Measurements from ENCODE around the gene PPM1L.

PPM1L gene

DNA sequence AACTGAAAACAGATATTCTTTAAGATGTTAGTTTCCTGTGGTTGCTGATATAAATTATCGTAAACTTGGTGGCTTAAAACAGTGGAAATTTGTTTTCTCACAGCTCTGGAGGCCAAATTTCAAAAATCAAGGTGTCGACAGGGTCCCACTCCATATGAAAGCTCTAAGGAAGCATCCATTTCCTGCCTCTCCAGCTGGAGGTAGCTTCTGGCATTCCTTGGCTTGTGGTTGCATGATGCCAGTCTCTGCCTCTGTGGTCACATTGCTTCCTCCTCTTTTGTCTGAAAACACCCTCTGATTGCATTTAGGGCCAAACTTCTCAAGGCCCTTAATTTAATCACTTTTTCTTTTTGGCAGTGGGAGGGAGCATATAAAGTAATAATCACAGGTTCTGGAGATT lies 96.8 kb downstream of the PPM1L start:
- Histone ChIP-seq H3K9me3 (ENCODE audit: control insufficient read depth, insufficient read depth, low read depth, low read length) (peaks cover 5% of the 10 kb centered on the region; the same call in 1 of the 2 replicates), H3K27ac (ENCODE audit: low read depth, low read length) (no peak overlapping the region), H3K4me1 (ENCODE audit: control insufficient read depth, insufficient read depth, low read length) (no peaks in the 10 kb centered on the region; the same call in 1 of the 2 replicates), H3K4me3 (ENCODE audit: low read depth, low read length) (no peak overlapping the region), H3K36me3 (ENCODE audit: control insufficient read depth, insufficient read depth, low read length) (no peaks in the 10 kb centered on the region), H3K27me3 (ENCODE audit: control insufficient read depth, insufficient read depth, low read length) (no peaks in the 10 kb centered on the region), H3K9ac (ENCODE audit: low read length) (no peak overlapping the region)

DNA sequence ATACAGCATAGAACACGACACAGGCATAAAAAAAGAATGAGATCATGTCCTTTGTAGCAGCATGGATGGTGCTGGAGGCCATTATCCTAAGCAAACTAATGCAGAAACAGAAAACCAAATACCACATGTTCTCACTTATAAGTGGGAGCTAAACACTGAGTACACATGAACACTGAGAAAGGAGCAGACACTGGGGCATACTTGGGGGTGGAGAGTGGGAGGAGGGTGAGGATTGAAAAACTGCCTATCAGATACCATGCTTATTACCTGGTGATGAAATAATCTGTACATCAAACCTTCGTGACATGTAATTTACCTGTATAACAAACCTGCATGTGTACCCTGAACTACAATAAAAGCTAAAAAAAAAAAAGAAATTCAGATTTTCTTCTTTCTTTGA lies 100.4 kb downstream of the PPM1L start:
- H3K36me3 ChIP-seq (ENCODE audit: control insufficient read depth, insufficient read depth, low read length), result no peaks in the 10 kb centered on the region
- H3K9me3 ChIP-seq (ENCODE audit: control insufficient read depth, insufficient read depth, low read depth, low read length), result peaks cover 5% of the 10 kb centered on the region; the same call in 1 of the 2 replicates
- no peak overlapping the region for H3K27ac ChIP-seq (ENCODE audit: low read depth, low read length)
- H3K4me3 ChIP-seq (ENCODE audit: low read depth, low read length), result no peak overlapping the region
- H3K9ac ChIP-seq (ENCODE audit: low read length), result no peak overlapping the region
- no peaks in the 10 kb centered on the region for H3K27me3 ChIP-seq (ENCODE audit: control insufficient read depth, insufficient read depth, low read length)
- no peaks in the 10 kb centered on the region; the same call in 1 of the 2 replicates for H3K4me1 ChIP-seq (ENCODE audit: control insufficient read depth, insufficient read depth, low read length)

DNA sequence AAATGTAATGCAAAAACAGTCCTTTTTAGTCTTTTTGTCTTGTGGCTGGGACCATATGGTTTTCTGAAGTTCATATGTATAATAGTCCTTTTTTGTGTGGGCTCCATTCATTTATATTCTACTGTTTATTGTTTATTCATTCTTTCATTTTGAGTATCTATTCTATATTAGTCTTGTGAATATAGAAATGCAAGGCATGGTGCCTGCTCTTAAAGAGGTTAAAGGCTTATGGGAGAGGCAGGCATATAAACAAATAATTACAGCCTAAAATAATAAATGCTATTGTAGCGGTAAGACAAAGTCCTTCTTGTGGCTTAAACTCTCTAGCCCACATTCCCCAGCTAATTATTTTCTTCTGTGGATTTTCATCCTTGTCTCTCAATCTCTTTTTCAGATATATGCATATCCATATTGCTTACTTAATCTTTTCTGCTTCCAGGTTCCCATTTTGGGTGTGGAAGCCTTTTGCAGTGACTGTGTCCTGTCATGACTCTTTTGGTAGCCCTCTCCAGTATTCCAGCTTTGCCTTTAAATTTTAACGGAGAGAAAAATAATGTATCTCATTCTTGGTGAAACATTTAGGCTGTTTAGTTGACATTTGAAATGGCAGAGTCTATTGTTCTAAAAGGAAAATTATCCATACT lies 101.6 kb downstream of the PPM1L start:
- Histone ChIP-seq H3K36me3 (ENCODE audit: control insufficient read depth, insufficient read depth, low read length) (no peaks in the 10 kb centered on the region), H3K9ac (ENCODE audit: low read length) (no peak overlapping the region), H3K27me3 (ENCODE audit: control insufficient read depth, insufficient read depth, low read length) (no peaks in the 10 kb centered on the region), H3K4me1 (ENCODE audit: control insufficient read depth, insufficient read depth, low read length) (no peaks in the 10 kb centered on the region; the same call in 1 of the 2 replicates), H3K4me3 (ENCODE audit: low read depth, low read length) (no peak overlapping the region), H3K27ac (ENCODE audit: low read depth, low read length) (no peak overlapping the region), H3K9me3 (ENCODE audit: control insufficient read depth, insufficient read depth, low read depth, low read length) (peaks cover 3% of the 10 kb centered on the region; the same call in 1 of the 2 replicates)

DNA sequence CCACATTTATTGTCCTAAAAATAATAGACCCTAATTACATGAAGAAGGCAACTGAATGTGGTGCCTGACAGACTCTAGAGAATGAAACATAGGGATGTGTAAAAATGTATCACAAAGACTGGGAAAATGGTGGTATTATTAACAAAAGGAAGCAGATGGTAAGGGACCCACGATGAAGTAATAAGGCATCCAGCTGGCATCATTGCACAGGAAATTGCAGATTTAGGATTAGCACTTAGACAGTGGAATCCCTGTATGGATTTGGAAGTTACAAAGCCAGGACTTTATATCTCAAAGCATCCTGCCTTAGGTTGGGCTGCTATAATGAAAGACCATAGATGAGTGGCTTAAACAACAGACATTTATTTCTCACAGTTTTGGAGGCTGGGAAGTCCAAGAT lies 104.3 kb downstream of the PPM1L start:
- no peak overlapping the region for H3K9ac ChIP-seq (ENCODE audit: low read length)
- no peak overlapping the region for H3K27ac ChIP-seq (ENCODE audit: low read depth, low read length)
- no peak overlapping the region for H3K4me3 ChIP-seq (ENCODE audit: low read depth, low read length)
- no peaks in the 10 kb centered on the region for H3K27me3 ChIP-seq (ENCODE audit: control insufficient read depth, insufficient read depth, low read length)
- no peaks in the 10 kb centered on the region for H3K9me3 ChIP-seq (ENCODE audit: control insufficient read depth, insufficient read depth, low read depth, low read length)
- no peaks in the 10 kb centered on the region for H3K36me3 ChIP-seq (ENCODE audit: control insufficient read depth, insufficient read depth, low read length)
- no peaks in the 10 kb centered on the region for H3K4me1 ChIP-seq (ENCODE audit: control insufficient read depth, insufficient read depth, low read length)

DNA sequence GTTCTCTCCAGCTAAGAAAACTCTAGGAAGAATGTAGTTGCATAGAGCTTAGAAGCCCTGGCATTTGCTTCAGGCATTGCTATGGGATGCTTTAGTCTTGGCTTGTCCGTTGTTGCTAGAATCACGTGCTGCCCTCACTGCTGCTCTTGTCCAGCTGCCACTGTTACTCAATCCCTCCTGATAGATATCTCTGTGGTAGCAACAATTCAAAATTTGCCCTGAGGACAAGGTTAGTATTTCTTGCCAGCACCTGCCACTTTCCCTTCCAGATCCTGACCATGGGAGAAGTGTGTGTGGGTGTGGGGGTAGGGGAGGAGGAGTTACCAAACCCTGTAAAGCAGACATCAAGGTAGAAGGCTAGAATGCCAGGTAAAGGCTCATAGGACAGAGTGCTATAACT lies 113.8 kb downstream of the PPM1L start:
- H3K4me1 ChIP-seq (ENCODE audit: control insufficient read depth, insufficient read depth, low read length), result peaks cover 2% of the 10 kb centered on the region; the same call in 1 of the 2 replicates
- no peak overlapping the region for H3K9ac ChIP-seq (ENCODE audit: low read length)
- no peaks in the 10 kb centered on the region for H3K36me3 ChIP-seq (ENCODE audit: control insufficient read depth, insufficient read depth, low read length)
- no peak overlapping the region for H3K4me3 ChIP-seq (ENCODE audit: low read depth, low read length)
- no peaks in the 10 kb centered on the region for H3K9me3 ChIP-seq (ENCODE audit: control insufficient read depth, insufficient read depth, low read depth, low read length)
- H3K27ac ChIP-seq (ENCODE audit: low read depth, low read length), result no peak overlapping the region
- H3K27me3 ChIP-seq (ENCODE audit: control insufficient read depth, insufficient read depth, low read length), result no peaks in the 10 kb centered on the region

DNA sequence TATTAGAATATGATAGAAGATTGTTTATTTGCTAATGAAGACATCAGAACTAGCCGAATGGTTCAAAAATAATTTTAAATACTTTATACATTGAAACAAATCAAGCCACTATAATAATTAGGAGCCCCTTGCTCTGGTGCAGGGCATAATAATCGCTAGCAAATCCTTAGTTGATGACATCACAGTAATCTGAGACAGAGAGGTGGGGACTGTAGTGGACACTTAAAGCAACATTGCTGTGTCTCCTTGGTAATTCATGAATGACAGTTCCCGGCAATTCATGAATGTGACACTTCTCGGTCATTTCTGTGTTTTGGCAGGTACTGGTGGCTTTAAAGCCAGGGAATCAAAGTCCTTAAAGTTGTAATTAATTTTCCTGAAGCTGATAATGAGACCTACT lies 114.3 kb downstream of the PPM1L start:
- H3K36me3 ChIP-seq (ENCODE audit: control insufficient read depth, insufficient read depth, low read length), result no peaks in the 10 kb centered on the region
- H3K9ac ChIP-seq (ENCODE audit: low read length), result no peak overlapping the region
- no peaks in the 10 kb centered on the region for H3K9me3 ChIP-seq (ENCODE audit: control insufficient read depth, insufficient read depth, low read depth, low read length)
- H3K27me3 ChIP-seq (ENCODE audit: control insufficient read depth, insufficient read depth, low read length), result no peaks in the 10 kb centered on the region
- peaks cover 2% of the 10 kb centered on the region; the same call in 1 of the 2 replicates for H3K4me1 ChIP-seq (ENCODE audit: control insufficient read depth, insufficient read depth, low read length)
- H3K27ac ChIP-seq (ENCODE audit: low read depth, low read length), result no peak overlapping the region
- no peak overlapping the region for H3K4me3 ChIP-seq (ENCODE audit: low read depth, low read length)

DNA sequence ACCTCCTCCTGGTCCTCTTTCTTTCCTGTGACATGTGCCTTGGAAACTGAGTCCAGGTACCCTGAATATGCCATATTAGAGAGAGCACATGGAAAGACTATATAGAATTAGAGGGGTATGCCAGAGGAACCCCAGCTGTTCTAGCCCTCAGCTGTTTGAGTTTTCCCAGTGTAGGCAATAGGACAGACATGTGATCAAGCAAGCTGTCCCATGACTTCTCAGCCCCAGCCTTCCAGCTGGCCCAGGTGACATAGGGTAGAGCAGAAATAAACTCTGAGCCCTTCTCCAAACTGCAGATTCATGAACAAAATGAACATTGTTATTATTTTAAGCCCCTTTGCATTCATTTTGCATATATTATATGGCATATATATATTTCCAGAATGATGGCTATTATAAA lies 118.7 kb downstream of the PPM1L start:
- Histone ChIP-seq H3K4me3 (ENCODE audit: low read depth, low read length) (no peak overlapping the region), H3K4me1 (ENCODE audit: control insufficient read depth, insufficient read depth, low read length) (peaks cover 2% of the 10 kb centered on the region; the same call in 1 of the 2 replicates), H3K27me3 (ENCODE audit: control insufficient read depth, insufficient read depth, low read length) (no peaks in the 10 kb centered on the region), H3K36me3 (ENCODE audit: control insufficient read depth, insufficient read depth, low read length) (no peaks in the 10 kb centered on the region), H3K9ac (ENCODE audit: low read length) (no peak overlapping the region), H3K9me3 (ENCODE audit: control insufficient read depth, insufficient read depth, low read depth, low read length) (peaks cover 3% of the 10 kb centered on the region; the same call in 1 of the 2 replicates), H3K27ac (ENCODE audit: low read depth, low read length) (no peak overlapping the region)

DNA sequence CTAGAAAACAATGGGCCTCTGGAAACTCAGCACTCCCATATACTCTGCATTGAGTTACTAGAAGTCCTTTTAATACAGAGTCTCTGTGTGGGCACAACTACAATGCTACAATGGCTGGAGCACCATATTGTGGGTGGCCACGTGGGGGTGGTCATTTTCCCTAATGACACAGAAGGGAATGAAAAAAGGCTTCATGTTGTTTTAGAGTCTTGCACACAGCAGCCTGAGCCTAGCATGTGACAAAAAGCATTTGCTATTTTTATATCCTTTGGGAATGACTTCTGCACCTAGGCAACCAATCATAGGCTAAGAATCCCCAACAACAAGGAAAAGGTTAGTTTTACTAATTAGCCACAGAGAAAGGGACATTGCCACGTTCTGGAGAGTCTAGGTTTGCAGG lies 120.6 kb downstream of the PPM1L start:
- H3K9ac ChIP-seq (ENCODE audit: low read length), result no peak overlapping the region
- peaks cover 3% of the 10 kb centered on the region; the same call in 1 of the 2 replicates for H3K9me3 ChIP-seq (ENCODE audit: control insufficient read depth, insufficient read depth, low read depth, low read length)
- H3K36me3 ChIP-seq (ENCODE audit: control insufficient read depth, insufficient read depth, low read length), result no peaks in the 10 kb centered on the region
- no peak overlapping the region for H3K27ac ChIP-seq (ENCODE audit: low read depth, low read length)
- no peaks in the 10 kb centered on the region for H3K27me3 ChIP-seq (ENCODE audit: control insufficient read depth, insufficient read depth, low read length)
- no peak overlapping the region for H3K4me3 ChIP-seq (ENCODE audit: low read depth, low read length)
- no peaks in the 10 kb centered on the region for H3K4me1 ChIP-seq (ENCODE audit: control insufficient read depth, insufficient read depth, low read length)

DNA sequence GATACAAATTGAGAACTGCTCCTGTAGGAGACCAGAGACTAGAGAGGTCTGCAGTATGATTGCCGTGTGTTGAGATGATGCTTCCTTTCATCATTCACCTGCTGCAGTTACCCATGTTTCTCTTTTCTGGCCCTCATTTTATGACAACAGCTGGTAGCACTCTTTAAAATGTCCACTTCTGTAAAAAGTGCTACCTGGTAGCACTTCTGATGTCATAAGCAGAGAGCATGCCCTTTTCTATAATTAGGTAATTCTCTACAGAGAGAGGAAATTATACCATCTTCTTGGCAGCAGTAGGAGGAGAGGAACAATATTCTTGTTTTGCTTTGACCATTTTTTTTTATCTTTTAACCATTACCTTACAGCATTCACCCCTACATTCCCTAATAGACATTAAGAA lies 123.8 kb downstream of the PPM1L start:
- Histone ChIP-seq H3K9me3 (ENCODE audit: control insufficient read depth, insufficient read depth, low read depth, low read length) (peaks cover 3% of the 10 kb centered on the region; the same call in 1 of the 2 replicates), H3K27ac (ENCODE audit: low read depth, low read length) (no peak overlapping the region), H3K4me1 (ENCODE audit: control insufficient read depth, insufficient read depth, low read length) (peaks cover 1% of the 10 kb centered on the region; the same call in 1 of the 2 replicates), H3K36me3 (ENCODE audit: control insufficient read depth, insufficient read depth, low read length) (no peaks in the 10 kb centered on the region), H3K27me3 (ENCODE audit: control insufficient read depth, insufficient read depth, low read length) (no peaks in the 10 kb centered on the region), H3K4me3 (ENCODE audit: low read depth, low read length) (no peak overlapping the region), H3K9ac (ENCODE audit: low read length) (no peak overlapping the region)

DNA sequence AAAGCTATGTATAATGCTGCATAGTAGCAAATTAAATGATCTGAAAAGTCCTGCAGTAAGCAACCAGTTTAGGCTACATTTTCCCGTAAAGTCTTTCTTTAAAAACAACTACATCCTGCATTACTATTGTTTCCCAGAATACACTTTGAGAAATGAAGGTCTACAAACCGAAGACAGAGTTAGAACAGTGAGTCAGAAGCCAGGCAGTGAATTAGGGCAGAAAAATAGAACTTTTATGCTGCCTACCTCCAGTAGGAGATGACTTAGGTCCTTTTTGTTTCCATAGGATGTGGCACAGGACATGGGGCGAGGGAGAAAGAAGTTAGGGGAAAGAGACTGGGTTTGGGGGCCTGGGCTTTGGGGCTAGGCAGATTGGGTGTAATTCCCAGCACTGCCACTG lies 127.3 kb downstream of the PPM1L start:
- Histone ChIP-seq H3K4me3 (ENCODE audit: low read depth, low read length) (no peak overlapping the region), H3K27ac (ENCODE audit: low read depth, low read length) (no peak overlapping the region), H3K4me1 (ENCODE audit: control insufficient read depth, insufficient read depth, low read length) (peaks cover 19% of the 10 kb centered on the region), H3K9ac (ENCODE audit: low read length) (no peak overlapping the region), H3K36me3 (ENCODE audit: control insufficient read depth, insufficient read depth, low read length) (no peaks in the 10 kb centered on the region), H3K9me3 (ENCODE audit: control insufficient read depth, insufficient read depth, low read depth, low read length) (no peaks in the 10 kb centered on the region), H3K27me3 (ENCODE audit: control insufficient read depth, insufficient read depth, low read length) (no peaks in the 10 kb centered on the region)

DNA sequence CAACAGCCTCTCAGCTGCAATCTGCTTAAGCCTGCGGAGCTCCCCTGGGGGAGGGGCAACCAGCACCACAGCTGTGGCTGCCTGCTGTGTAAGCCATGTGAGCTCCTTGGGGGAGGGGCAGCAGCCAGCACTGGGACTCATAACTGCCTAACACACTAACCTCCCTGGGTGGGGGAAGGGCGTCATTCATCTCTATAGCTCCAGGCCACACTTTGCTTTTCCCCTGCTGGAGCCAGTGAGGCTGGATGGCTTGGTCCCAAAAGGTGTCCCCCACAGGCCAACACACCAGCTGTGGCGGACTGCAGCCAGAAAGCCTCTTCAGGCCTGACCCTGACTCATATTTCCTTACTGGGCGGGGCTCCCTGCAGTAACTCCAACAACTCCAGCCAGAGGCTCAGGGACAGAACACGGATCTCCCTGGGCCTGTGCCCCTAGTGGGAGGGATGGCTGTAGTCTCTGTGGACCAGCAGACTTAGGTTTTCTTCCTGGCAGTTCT lies 129.8 kb downstream of the PPM1L start:
- H3K9me3 ChIP-seq (ENCODE audit: control insufficient read depth, insufficient read depth, low read depth, low read length), result no peaks in the 10 kb centered on the region
- H3K27ac ChIP-seq (ENCODE audit: low read depth, low read length), result no peak overlapping the region
- no peaks in the 10 kb centered on the region for H3K36me3 ChIP-seq (ENCODE audit: control insufficient read depth, insufficient read depth, low read length)
- H3K9ac ChIP-seq (ENCODE audit: low read length), result peak overlapping the region; percentile 46
- H3K4me3 ChIP-seq (ENCODE audit: low read depth, low read length), result peak overlapping the region; percentile 9; the same call in 1 of the 2 replicates
- H3K4me1 ChIP-seq (ENCODE audit: control insufficient read depth, insufficient read depth, low read length), result peaks cover 19% of the 10 kb centered on the region
- no peaks in the 10 kb centered on the region for H3K27me3 ChIP-seq (ENCODE audit: control insufficient read depth, insufficient read depth, low read length)
